Measurements from ENCODE around the gene SCAI. TPM values are rescaled to one million over a fixed set of nuclear protein-coding genes. Genes with fewer than 3 reads are reported as not detected.
"Not testable (repeated sequence)": the region's sequence is repeated elsewhere in the genome, so short reads cannot be mapped to it uniquely, and the experiment has no call there.

Gene SCAI
- total and polyA plus RNA-seq, 3 donors from 2014 or later: 4.7 to 14.5 (median 12.8) TPM

GRCh38 chr9:124932333-124932732 is 211.0 kb downstream of the SCAI start:
- Histone ChIP-seq H3K4me3 (no peak overlapping the region), H3K27me3 (no peaks in the 10 kb centered on the region), H3K27ac (no peak overlapping the region), H3K9me3 (no peaks in the 10 kb centered on the region), H3K36me3 (ENCODE audit: low read depth, missing control alignments) (no peaks in the 10 kb centered on the region), H3K4me1 (no peaks in the 10 kb centered on the region)
- no peak for TF ChIP-seq POLR2A (IDR thresholded peaks at IDR 0.05)
- TF ChIP-seq CTCF (IDR thresholded peaks at IDR 0.05): no peak
- DNase-seq: no peak
- intact Hi-C loops (cut with DNase I; ENCODE audit: low total_unique reads): no loop called here
- 88 to 95% methylated on average over 1 of the region's 1 CpG for WGBS, 2 donors

GRCh38 chr9:124929464-124929863 is 213.9 kb downstream of the SCAI start:
- intact Hi-C loops (cut with DNase I; ENCODE audit: low total_unique reads): no loop called here
- no peak for DNase-seq
- Histone ChIP-seq H3K4me1 (no peaks in the 10 kb centered on the region), H3K27me3 (no peaks in the 10 kb centered on the region), H3K4me3 (no peak overlapping the region), H3K36me3 (ENCODE audit: low read depth, missing control alignments) (no peaks in the 10 kb centered on the region), H3K27ac (no peak overlapping the region), H3K9me3 (no peaks in the 10 kb centered on the region)
- WGBS, 2 donors: 94% methylated on average over 3 of the region's 3 CpGs
- TF ChIP-seq POLR2A (IDR thresholded peaks at IDR 0.05) (no peak), CTCF (IDR thresholded peaks at IDR 0.05) (no peak)

- Histone ChIP-seq H3K4me3 (no peak overlapping the region), H3K4me1 (no peaks in the 10 kb centered on the region), H3K27me3 (no peaks in the 10 kb centered on the region), H3K36me3 (ENCODE audit: low read depth, missing control alignments) (no peaks in the 10 kb centered on the region), H3K9me3 (no peaks in the 10 kb centered on the region), H3K27ac (no peak overlapping the region)
- no peak for DNase-seq
- TF ChIP-seq POLR2A (IDR thresholded peaks at IDR 0.05) (no peak), CTCF (IDR thresholded peaks at IDR 0.05) (no peak)
- intact Hi-C loops (cut with DNase I; ENCODE audit: low total_unique reads): no loop called here
- WGBS, 2 donors: 93 to 95% methylated on average over 3 of the region's 3 CpGs
Measured at GRCh38 chr9:124928116-124928515, 215.2 kb downstream of the SCAI start.

- H3K27me3 ChIP-seq; H3K36me3 ChIP-seq (ENCODE audit: low read depth, missing control alignments); H3K4me3 ChIP-seq; H3K4me1 ChIP-seq; H3K27ac ChIP-seq; DNase-seq; H3K9me3 ChIP-seq; intact Hi-C loops (cut with DNase I; ENCODE audit: low total_unique reads): not testable (repeated sequence)
- 83 to 93% methylated on average over 6 of the region's 6 CpGs for WGBS, 2 donors
Measured at GRCh38 chr9:124920394-124920793, 222.9 kb downstream of the SCAI start.

- DNase-seq: no peak
- no peaks in the 10 kb centered on the region for H3K36me3 ChIP-seq (ENCODE audit: low read depth, missing control alignments)
- H3K4me3 ChIP-seq: no peak overlapping the region
- no peaks in the 10 kb centered on the region for H3K27me3 ChIP-seq
- no peaks in the 10 kb centered on the region for H3K9me3 ChIP-seq
- intact Hi-C loops (cut with DNase I; ENCODE audit: low total_unique reads): no loop called here
- no peak for TF ChIP-seq POLR2A (IDR thresholded peaks at IDR 0.05)
- TF ChIP-seq CTCF (IDR thresholded peaks at IDR 0.05): no peak
- H3K27ac ChIP-seq: no peak overlapping the region
- no peaks in the 10 kb centered on the region for H3K4me1 ChIP-seq
- 94% methylated on average over 5 of the region's 5 CpGs for WGBS, 2 donors
Measured at GRCh38 chr9:124914753-124915405, 228.4 kb downstream of the SCAI start.
